Activated effector memory CD4-positive, alpha-beta T cell treated with Interleukin-2 at 50 U/mL for 16 hours (primary cell): Measurements from ENCODE around the gene AKAP9.
"Not testable (repeated sequence)": the region's sequence is repeated elsewhere in the genome, so short reads cannot be mapped to it uniquely, and the experiment has no call there.

Experiments
- DNase-seq: peaks from one replicate; pipeline ENCODE4 v3.0.0-alpha.2; 2020

Gene AKAP9

GRCh38 chr7:91947948-91948347, 7.3 kb downstream of the AKAP9 start:
- no peak for DNase-seq

DNA sequence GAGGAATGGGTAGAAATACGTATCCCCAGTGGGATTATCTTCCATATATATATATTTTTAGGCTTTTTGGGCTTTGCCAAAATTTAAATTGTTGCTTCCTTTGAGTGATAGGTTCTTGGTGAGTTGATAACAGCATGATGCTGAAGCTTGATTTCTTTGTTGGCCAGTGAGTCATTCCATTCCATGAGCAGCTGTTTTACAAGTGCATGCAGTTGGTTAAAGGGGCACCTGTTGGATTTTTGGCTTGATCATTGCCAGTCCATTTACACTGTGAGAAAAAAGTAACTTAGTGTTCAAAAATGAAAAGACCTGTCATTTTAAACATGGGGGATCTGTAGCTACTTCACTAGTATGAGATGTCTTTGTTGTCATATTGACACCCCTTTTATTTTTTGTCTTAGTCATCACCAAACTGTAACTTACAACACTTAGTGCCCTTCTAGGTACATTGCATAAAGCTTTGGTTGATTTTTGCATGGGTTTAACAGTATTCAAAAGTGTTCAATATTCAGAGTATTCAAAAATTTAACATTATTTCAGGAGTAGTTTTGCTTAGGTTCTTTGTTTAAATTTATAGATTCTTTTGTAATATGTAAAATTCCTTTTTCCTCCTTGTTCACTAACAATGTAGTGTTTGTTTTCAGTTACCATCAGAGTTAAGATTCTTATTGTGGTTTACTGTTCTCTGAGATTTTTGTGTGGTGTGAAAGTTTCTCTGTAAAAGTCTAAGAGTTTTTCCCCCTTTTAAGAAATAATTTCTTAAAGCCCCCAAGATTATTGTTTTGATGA, 8.8 kb downstream of the AKAP9 start:
- DNase-seq: no peak

- no peak for DNase-seq
Observed at GRCh38 chr7:91953618-91954017, 13.0 kb downstream of the AKAP9 start.

DNA sequence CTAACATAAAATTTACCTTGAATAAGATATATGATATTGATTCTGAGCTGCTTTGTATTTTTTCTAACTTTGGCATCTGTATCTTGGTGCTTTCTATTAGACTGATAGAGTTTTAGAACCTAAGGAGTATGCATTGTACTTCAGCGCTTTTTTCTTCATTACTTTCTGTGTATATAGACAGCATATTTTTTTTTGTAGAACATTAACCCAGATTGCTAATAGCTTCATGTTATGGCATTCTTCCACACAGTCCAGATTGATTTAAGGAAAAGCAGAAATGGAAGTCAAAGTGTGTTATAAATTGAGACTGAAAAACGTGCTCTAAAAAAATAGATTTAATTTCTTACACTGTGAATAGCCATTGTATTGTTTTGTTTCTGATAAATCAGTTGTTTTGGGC, 15.8 kb downstream of the AKAP9 start:
- DNase-seq: not testable (repeated sequence)

DNA sequence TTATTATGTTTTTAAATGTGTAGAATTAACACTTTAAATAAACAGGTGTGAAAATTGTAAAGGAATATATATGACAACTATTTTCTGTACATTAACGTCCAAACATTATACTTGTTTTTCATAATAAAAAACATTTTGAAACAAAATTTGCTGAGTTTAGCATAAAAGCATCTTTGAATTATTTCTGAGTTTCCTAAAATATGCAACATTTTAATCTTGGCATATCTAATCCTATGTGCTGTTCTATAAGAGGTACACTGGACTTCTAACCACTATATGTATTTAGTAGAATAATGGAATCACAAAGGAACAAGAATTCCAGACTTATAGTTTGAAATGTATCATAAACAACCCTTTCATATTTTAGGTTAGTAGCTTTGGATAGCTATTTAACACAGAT, 16.6 kb downstream of the AKAP9 start:
- no peak for DNase-seq

GRCh38 chr7:91957823-91958222, 17.2 kb downstream of the AKAP9 start:
- DNase-seq: no peak

DNA sequence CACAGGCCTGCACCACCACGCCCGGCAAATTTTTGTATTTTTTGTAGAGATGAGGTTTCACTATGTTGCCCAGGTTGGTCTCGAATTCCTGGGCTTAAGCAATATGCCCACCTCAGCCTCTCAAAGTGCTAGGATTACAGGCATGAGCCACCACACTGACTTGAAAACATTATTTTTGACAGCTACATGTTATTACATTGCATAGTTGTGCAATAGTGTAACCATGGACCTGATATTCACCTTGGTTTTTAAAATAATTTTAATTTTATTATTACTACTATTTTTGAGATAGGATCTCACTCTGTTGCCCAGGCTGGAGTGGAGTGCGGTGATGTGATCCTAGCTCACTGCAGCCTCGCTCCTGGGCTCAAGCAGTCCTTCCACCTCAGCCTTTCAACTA, 18.4 kb downstream of the AKAP9 start:
- no peak for DNase-seq

DNA sequence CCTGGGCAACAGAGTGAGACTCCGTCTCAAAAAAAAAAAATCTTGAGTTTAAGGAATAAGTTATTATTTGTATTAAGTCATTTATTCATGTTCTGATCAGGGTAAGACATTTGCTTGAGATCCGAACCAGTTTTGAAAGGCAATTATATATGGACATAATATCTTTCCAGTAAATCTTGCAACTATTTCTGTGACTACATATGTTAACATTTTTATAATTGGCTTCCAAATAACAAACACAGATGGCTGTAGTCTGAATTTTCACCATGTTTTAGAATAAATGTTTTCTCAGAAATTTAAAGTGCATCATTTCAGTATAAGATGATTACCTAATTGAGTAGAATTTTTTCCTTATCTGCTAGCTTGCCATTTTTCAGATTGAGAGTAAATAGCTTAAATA, 21.2 kb downstream of the AKAP9 start:
- no peak for DNase-seq

GRCh38 chr7:91962419-91962818, 21.8 kb downstream of the AKAP9 start:
- no peak for DNase-seq

GRCh38 chr7:91967513-91967912, 26.9 kb downstream of the AKAP9 start:
- DNase-seq: not testable (repeated sequence)

- DNase-seq: no peak
Observed at GRCh38 chr7:91973639-91974038, 33.0 kb downstream of the AKAP9 start.

GRCh38 chr7:91974066-91974465, 33.4 kb downstream of the AKAP9 start:
- DNase-seq: no peak

DNA sequence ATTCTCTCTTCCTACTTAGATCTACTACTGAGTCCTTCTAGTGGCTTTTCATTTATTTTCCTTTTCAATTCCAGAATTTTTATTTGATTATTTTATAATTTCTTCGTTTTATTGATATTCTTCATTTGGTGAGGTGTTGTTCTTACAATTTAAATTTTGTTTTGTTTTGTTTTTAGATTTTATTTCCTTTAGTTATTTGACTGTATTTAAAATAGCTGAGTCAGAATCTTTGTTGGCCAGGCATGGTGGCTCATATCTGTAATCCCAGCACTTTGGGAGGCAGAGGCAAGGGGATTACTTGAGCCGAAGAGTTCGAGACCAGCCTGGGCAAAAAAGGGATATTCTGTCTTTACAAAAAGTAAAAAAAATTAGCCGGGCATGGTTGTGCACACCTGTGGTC, 36.1 kb downstream of the AKAP9 start:
- no peak for DNase-seq

- no peak for DNase-seq
Observed at GRCh38 chr7:91979590-91979989, 38.9 kb downstream of the AKAP9 start.

GRCh38 chr7:91982352-91982751, 41.7 kb downstream of the AKAP9 start:
- not testable (repeated sequence) for DNase-seq

GRCh38 chr7:91988213-91988612, 47.6 kb downstream of the AKAP9 start:
- DNase-seq: no peak

DNA sequence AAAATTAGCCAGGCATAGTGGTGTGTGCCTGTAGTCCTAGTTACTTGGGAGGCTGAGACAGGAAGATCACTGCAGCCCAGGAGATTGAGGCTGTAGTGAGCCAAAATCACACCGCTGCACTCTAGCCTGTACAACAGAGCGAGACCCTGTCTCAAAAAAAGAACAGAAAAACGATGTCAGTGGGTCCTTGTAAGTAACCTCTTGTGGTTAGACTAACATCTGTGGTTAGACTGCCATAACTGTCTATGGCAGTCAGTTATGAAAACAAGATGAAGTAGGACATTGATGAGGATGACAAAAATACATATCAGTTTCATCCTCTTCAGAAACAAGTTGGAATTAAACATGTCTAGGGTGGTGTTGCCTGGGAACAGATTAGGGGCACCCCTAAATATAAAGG, 53.3 kb downstream of the AKAP9 start:
- no peak for DNase-seq

DNA sequence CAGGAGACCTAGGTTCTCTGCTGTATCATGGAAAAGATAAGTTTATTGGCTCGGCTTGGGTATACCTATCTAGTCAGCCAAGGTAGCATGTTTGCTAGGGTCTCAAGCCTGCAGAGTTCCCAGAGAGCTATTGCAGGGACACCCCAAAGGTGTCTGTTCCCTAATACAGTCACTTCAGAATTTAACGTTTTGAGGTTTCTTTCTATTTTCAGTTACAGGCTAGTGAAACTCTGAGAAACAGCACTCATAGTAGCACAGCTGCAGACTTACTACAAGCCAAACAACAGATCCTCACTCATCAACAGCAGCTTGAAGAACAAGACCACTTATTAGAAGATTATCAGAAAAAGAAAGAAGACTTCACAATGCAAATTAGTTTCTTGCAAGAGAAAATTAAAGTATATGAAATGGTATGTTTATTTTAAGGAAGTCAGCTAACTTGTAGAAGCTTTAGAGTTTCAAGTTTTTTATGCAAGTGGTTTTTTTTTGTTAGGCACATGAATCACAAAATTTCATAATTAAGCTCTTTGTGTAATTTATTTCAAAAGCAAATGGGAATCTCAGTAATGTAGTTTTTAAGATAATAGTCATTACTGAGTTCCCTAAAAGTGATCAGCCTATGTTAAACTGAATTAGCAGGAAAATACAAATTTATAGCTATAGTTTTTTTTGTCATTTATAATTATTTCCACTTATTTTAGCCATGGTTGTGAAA, 54.9 kb downstream of the AKAP9 start:
- DNase-seq: no peak

- no peak for DNase-seq
Observed at GRCh38 chr7:91999631-92000565, 59.2 kb downstream of the AKAP9 start.

GRCh38 chr7:92002720-92003119, 62.1 kb downstream of the AKAP9 start:
- DNase-seq: no peak

DNA sequence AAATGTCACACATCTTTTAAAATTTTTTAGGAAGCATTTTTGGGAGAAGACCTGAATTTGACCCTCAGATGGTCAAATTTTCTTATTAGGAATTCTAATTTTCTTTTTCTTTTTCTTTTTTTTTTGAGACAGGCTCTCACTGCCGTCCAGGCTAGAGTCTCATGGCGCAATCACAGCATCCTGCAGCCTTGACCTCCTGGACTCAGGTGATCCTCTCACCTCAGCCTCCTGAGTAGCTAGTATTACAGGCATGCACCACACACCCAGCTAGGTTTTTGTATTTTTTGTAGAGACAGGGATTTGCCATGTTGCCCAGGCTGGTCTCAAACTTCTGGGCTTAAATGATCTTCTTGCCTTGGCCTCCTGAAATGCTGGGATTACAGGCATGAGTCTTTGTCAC, 65.4 kb downstream of the AKAP9 start:
- DNase-seq: no peak

GRCh38 chr7:92010215-92010614, 69.6 kb downstream of the AKAP9 start:
- no peak for DNase-seq

DNA sequence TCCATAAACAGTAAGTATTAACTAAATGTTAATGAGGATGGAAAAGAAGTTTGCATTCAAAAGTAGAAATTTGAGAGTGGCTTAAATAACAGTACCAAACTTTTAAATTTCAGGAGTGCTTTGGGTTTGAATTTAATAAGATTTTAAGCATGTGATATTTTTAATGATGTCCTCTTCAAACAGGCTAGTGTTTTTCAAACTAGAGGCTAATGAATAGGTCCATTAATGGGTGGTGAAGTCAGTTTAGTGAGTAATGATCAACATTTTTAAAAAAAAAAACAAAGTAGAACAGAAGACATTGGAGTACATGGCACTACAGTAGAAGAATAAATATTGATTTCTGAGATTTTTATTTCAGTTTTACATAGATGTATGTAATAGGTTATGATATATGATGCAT, 72.9 kb downstream of the AKAP9 start:
- no peak for DNase-seq
